Umbilical cord (tissue), 2 donors: Measurements from ENCODE around the gene TASP1. TPM values are rescaled to one million over a fixed set of nuclear protein-coding genes. Genes with fewer than 3 reads are reported as not detected.
"Not testable (repeated sequence)": the region's sequence is repeated elsewhere in the genome, so short reads cannot be mapped to it uniquely, and the experiment has no call there.

Experiments
- DNase-seq: peaks from one replicate; pipeline ENCODE4 v3.0.0-alpha.2; 2015; ENCODE audit warnings: low spot score
- total RNA-seq: library from RNA; depleted of rRNA; stranded (reverse); fragments of >200 nt; gene quantifications from one replicate; pipeline ENCODE4 v1.2.3, GENCODE V29; 2014; ENCODE audit warnings: low replicate concordance; ENCODE audit not compliant: insufficient read depth

TASP1 gene
- total RNA-seq, 1 donor from 2014 or later: 54.2 TPM

DNA sequence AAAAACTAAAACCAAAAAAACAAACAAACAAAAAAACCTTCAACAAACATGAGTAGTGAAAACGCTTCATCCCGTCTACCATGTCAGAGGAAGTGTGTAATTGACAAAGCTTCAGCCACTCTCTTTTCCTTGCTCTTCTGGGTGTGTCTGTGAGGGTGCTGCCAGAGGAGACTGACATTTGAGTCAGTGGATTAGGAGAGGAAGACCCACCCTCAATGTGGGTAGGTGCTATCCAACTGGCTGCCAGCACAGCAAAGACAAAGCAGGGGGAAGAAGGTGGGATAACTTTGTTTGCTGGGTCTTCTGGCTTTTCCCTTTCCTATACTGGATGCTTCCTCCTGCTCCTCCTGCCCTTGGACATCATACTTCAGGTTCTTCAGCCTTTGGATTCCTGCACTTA, 145.6 kb downstream of the TASP1 start:
- DNase-seq: no peak

DNA sequence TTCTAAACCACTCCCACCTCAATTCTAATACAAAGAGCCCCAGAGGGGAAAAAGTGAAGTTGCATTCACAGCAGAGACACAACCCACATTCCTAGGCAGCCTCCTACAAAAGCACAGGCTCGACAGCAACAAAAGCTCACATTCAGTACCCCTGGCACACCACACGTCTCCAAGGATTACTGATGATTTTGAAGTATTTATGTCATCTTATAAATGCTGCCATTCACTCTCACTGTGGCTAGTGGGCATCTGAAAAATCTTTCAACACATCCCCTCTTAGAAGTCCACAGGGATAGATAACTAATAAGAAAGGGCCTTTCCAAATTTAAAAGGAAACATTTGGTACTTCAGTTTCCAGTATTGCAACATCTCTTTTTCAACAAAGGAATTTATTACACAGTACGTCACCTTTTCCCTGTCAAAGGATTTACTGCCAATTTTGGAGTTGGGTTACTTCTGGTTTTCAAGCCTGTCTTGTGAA, 146.7 kb downstream of the TASP1 start:
- peak; percentile 45 for DNase-seq

DNA sequence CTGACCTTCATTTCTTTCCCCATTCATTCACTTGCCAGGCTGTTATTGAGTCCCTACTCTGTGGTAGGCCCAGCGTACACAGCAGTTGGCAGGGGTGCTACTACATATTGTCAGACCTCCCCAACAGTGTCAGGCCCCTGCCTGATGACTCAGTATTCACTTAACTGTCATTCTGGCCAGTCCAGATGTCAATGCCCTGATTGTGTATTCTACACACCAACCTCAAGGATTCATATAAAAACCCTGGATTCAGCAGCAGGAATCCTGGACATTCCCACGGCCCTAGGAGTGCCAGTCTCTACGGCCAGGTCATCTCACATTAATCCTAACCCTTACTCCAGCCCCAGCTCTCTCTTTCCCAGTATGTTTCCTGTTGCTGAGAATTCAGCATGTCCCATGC, 151.5 kb downstream of the TASP1 start:
- DNase-seq: no peak

DNA sequence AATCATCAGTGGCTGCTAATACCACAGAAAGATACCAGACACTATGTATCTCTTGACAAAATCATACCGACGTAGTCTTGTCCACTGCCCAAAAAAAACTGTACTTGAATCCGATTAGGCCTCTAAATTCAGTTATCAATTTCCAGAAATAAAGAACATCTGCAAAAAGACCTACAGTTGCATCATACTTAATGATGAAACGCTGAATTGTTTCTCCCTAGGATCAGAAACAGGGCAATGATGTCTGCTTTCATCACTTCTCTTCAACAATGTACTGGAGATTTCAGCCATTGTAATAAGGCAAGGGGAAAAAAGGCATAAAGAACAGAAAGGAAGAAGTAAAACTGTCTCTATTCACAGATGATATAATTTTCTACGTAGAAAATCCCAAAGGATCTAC, 152.0 kb downstream of the TASP1 start:
- no peak for DNase-seq

DNA sequence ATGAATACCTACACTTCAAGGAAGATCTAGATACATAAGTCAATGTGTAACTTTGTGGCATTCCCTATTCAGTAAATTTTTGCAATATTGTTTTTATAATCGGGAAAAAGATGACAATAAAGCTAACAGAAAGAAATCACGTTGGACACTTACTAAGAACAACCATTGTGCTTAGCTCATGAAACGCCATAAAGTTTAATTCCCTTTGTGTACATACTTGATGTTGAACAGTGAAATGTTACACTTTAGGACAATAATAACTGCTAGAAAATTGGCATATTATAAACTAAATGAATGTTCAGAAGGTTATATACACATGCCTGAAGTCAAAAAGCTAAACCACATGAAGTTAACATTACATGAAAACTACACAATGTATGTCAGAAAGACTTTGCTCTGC, 153.2 kb downstream of the TASP1 start:
- DNase-seq: no peak

DNA sequence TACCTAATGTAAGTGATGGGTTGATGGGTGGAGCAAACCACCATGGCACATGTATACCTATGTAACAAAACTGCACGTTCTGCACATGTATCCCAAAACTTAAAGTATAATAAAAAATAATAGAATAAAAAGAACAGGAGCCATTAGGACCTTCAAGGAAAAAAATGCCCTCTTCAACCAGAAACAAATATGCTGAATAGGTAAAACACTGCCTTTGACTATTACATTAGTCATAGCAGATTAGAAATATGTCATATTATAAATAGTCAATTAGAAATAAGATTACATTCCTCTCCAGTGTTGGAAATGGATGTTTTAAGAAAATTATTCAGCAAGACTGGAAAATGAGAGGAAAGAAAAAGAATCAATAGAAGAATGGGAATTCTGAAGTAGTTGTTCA, 153.7 kb downstream of the TASP1 start:
- not testable (repeated sequence) for DNase-seq

DNA sequence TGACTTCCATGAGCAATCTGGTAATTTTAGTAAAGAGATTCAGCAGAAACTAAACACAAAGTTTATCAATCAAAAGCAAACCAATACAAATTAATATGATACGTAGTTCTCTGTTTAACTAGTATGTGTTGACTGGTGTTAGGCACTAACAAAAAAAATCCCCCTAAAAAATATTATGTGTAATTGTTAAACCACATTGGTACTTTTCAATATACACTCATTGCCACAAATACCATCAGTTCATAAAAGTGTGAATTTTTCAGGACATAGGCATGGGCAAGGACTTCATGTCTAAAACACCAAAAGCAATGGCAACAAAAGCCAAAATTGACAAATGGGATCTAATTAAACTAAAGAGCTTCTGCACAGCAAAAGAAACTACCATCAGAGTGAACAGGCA, 155.3 kb downstream of the TASP1 start:
- not testable (repeated sequence) for DNase-seq

DNA sequence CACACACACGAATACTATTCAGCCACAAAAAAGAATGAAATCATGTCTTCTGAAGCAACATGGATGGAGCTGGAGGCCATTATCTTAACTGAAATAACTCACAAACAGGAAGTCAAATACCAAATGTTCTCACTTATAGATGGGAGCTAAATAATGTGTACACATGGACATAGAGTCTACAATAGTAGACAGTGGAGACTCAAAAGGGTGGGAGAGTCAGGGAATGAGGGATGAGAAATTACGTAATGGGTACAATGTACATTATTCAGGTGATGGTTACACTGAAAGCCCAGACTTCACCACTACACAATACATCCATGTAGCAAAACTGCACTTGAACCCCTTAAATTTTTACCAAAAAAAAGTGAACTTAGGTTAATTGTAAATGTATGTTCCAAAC, 160.4 kb downstream of the TASP1 start:
- DNase-seq: no peak

DNA sequence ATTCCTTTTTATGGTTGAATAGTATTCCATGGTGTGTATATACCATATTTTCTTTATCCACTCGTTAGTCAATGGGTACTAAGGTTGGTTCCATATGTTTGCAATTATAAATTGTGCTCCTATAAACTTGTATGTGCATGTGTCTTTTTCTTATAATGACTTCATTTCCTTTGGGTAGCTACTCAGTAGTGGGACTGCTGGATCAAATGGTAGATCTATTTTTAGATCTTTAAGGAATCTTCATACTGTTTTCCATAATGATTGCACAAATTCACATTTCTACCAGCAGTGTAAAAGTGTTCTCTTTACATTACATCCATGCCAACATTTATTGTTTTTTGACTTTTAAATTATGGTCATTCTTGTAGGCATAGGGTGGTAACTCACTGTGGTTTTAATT, 164.3 kb downstream of the TASP1 start:
- no peak for DNase-seq

DNA sequence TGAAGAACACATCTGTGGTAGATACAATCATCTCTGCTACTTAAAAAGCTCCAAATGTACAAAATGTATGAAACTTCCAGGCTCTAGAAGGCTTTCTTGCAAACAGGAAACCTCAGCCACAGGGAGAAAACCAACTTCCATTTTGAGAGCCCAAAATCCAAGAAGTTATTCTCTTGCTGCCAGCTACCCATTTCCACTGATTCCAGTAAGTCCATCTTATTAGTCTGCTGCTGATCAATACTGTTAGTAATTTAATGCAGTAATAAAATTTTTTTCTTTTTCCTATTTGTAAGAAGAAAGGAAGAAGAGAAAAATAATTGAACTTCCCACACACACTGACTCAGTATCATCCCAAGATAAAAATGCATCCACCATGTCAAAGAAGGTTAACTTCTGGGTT, 169.5 kb downstream of the TASP1 start:
- DNase-seq: no peak

DNA sequence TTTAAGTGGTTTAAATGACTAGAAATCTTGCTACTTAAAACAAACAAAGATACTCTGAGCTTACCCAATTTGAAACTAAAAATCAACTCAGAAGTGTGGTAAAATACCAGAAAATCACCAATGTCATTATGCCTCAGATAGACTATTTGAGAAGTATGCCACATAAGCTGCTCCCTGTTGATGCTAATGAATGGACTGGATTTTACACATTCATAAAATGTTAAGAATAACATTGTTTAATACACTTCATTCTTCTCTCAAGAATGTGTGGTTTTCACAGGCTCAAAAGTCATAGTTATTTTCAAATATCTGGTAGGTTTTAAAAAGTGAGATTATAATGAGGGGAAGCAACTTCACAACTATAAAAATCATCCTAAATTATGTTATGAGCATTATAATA, 170.6 kb downstream of the TASP1 start:
- no peak for DNase-seq

DNA sequence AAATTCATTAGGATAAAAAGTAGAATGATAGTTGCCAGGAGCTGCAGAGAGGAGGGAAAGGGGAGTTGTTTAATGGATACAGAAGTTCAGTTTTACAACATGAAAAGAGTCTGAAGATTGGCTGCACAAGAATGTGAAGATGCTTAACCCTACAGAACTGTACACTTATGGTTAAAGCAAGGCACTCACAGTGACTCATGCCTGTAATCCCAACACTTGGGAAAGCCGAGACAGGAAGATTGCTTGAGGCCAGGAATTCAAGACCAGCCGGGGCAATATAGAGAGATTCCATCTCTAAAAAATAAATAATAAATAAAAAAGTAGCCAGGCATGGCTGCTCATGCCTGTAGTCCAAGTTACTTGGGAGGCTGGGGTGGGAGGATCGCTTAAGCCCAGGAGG, 174.0 kb downstream of the TASP1 start:
- no peak for DNase-seq

DNA sequence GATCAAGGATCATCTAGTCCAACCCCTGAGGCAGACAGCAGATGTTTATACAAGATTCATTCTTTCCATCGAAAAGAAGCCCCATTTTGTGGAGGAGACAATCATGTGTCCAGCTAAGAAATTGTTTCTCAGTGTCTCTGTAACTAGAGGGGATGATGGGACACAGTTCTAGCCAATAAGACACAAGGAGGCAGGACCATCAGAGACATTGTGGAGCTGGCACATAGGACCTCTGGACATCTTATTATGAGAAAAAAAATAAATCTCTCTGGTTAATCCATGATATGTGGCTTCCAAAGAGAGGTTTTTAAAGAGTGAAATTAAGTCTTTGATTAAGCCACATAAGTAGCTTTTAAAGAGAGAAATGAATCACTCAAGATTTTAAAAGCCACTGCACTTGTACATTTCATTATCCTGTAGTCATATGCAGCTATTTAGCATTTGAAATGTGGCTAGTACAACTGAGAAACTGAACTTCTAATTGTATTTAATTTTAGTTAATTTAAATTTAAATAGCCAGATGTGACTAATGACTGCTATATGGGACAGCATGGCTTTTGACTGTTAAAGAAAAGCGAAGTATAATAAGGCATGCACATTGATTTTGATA, 176.8 kb downstream of the TASP1 start:
- DNase-seq: no peak

DNA sequence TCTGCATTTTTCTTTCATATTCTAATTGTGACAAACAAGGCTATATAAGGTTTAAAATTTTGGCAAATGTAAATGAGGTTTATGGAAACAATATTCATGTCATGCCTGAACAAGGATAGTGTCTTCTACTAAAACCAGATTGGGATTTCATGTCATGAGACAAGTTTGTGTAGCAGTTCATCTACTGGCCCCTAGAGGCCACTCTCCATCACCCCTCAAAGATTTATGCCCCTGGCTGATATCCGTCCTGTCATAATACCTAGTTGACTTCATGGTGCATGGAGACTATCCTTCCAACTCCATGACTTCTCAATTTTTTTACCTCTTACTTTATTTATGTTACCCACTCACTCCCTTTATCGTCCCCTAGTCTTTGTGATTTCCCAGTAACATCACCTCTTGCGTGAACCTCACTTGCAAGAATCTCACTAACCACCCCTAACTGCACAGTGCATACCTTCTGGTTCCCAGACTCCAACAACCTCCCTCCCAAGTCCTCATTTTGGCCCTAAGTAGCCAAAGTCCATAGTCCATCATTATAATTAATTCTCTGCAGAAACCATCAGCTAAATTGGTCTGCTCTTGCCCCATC, 179.8 kb downstream of the TASP1 start:
- no peak for DNase-seq

DNA sequence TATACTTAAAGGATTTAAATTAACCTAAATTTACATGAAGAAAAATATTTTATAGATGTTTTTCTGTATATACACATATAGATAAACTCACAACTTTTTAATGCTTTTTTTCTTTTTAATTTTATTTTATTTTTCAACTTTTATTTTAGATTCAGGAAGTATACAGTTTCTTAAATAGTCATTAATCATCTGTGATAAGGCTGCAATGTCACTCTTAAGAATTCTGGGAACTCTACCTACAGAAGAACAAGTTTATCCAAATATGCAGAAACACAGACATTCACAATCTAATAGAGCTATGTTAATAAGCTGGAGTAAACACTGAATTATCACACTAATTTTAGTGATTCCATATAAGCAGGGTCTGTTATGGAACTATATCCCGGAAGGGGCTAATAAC, 181.2 kb downstream of the TASP1 start:
- DNase-seq: no peak

DNA sequence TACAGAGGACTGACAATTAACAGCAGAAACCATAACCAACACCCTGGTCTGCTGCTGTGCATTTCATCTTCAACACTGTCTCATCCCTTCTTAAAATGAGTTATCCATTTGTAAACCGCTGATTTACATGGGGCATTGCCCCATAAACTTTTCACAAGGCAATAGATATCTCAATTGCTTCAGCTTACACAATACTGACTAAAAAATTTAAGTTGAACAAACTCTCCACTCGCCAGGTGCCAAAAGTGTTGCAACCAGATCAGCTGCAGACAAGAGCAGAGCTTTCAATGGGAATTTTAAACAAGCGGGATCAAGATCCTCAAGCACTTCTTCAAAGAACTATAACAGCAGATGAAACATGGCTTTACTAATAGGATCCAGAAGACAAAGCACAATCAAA, 183.0 kb downstream of the TASP1 start:
- DNase-seq: no peak

DNA sequence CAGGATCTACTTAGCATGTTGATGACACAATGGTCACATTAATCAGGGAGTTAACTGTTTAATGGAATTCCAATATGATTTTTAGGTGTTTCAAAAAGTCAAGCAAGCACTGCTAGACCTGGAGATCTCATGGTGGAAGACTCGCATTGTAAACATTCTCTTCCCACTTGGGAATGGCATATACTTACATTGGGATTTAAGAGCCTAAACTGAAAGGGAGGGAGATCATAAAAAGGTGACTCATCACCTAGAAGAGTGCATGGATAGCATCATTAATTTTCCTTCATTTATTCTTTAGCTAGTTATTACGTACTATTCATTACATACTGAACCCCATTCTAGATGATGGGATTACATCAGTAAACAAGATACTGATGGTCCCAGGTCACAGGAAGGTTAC, 185.4 kb downstream of the TASP1 start:
- DNase-seq: no peak

DNA sequence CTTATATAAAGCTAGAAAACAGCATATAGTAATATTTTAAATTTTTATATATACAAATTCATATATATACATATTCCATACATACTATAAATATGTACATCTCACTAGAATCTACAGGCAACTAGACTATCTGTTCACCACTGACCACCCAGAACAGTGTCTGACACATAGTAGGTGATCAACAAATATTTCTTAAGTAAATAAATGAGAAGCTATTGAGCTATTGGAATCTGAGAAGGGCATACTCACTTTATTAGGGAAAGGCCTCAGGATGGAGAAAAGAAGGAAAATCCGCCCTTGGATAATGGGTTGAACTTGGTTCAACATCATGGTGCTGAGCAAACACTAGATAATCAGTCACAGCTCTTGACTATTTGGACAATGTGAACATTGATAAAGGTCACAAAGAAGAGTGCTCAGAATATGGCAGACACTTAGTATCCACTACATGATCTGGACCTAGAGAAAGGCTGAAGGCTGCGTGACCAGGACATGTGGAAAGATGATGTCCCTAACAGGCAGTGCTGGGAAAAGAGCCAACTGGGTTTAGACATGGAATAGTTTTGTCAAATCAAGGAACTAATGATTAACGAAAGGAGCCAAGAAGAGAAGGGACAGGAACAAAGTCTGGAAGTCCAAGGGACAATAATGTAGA, 186.1 kb downstream of the TASP1 start:
- no peak for DNase-seq

DNA sequence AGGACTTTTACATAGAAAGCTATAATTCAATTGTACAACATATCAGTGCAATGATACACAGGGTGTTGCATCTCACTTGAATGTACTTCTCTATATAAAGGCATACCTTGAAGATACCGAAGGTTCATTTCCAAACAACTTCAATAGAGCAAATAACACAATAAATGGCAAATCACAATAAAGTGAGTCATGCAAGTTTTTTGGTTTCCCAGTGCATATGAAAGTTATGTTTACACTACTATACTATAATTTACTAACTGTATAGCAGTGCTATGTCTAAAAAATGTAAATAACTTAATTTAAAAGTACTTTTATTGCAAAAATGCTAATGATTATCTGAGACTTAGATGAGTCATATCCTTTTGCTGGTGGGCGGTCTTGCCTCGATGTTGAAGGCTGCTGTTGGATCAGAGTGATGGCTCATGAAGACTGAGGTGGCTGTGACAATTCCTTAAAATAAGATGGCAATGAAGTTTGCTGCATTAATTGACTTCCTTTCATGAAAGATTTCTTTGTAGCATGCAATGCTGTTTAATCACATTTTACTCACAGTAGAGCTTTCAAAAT, 188.8 kb downstream of the TASP1 start:
- no peak for DNase-seq

DNA sequence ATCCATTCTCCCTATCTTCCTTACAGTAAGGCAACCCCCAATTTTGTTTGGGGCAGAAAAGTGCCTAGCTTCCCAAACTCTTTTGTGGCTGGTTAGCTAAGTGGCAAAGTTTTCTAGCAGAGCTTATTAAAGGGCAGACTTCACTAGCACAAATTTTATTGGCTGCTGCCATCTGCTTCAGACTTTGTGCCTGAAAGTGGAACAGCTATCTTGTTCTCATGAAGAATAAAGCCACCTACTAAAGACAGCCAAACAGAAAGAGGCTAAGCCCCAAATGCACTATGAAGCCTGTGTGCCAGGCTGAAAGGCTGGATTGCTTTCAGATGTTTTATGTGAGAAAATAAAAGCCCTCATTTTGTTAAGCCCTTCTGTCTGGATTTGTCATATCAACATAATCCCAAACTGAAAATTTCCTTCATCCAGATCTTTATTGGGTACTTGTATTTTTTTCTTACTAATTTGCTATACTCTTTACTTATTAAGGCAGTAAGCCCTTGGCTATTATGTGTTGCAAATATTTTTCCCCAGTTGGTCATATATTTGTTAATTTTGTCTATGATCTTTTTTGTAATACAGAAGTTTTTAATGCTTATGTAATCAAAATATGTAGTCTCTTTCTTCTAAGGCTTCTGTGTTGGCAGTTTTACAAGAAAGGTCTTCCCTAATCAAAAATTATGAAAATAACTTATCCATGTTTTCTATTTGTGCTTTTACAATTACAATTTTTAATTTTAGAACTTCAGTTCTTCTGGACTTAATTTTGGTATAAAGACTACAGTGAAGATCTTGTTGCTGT, 191.1 kb downstream of the TASP1 start:
- no peak for DNase-seq

DNA sequence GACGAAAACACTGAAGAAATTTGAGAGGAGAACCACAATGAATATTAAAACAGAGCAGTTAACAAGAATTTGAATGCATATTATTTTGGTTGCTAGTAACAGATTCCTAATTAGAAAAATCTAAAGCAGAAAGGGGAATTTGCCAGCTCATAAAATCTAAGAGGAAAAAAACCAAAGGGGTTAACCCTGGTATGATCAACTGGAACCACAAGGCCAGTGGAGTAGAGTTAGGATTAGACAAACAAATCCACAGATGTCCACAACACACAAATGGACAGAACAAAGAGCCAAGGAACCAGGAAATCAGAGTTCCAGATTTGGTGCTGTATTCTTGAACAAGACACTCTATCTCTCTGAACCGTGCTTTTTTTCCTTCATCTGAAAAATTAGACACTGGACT, 195.0 kb downstream of the TASP1 start:
- no peak for DNase-seq

DNA sequence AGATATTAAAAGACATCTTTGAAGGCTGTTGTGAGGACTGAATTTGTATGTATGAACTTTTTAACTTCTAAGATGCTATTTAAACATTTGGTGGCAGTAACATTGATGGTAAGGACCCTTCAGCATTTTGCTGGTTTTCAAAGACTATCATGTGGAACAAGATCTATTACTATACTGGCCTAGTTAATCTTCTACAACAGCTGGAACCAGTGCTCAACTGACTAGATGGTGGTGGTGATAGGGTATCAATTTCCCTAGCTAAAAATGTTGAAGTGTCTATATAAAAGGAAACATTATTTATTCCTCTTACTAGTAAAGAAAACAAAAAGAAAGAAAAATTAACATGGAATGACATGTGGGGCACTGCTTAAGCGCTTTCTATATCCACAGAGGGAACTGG, 195.7 kb downstream of the TASP1 start:
- DNase-seq: no peak
